ENCODE measurements around the gene RGS12. TPM values are rescaled to one million over a fixed set of nuclear protein-coding genes. Genes with fewer than 3 reads are reported as not detected.

RGS12 gene
- total and polyA plus RNA-seq, 2 of the 8 experiments (the other 6 are each of a cell fraction or from before 2014, with no cell fraction given), result 6.0 to 16.4 TPM

DNA sequence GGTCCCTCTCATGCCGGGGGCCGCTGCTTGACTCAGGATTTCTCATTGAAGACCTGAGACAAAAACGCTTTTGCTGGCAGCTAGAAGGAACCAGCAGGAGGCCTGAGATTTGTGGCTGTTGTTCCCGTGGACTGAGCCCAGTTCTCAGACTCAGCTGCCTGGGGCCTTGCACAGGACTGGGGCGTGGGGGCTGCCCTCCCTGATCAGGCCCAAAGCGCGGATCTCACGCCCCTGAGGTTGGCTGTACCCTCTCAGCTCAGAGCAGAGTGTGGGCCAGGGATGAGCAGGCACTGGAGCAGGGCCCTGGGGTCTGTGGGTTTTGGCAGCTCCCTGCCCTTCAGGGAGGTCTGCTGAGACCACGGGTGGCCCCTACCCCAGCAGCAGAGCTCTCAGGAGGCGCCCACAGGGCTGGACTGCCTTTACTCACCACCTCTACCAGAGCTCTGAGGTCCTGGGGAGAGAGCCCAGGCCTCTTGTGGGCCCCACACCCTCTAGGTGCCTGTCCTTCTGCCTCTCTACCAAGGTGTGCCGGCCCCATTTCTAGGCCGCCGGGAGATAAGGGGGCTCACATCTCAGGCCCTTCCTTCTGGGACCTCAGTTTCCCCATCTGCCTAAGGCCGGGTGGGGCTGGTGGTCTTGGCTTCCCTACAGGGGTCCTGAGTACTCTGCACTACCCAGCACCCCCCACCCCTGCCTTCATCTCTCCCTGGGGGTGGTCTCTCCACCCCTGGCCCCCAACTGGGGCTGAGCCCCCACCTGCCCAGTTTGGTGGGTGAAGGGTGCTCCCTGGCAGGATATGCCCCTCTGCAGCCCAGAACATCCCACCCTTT, 38.3 kb upstream of the RGS12 start:
- Histone ChIP-seq H2AFZ (ENCODE audit: low read length) (no peak overlapping the region), H3K18ac (ENCODE audit: extremely low read depth, low read length) (no peak overlapping the region), H4K91ac (replicated peaks; ENCODE audit: insufficient read length, low read length) (no peak overlapping the region), H3K23me2 (ENCODE audit: low read depth, low read length) (no peaks in the 10 kb centered on the region), H2BK12ac (ENCODE audit: low read depth, low read length) (no peak overlapping the region), H3K14ac (ENCODE audit: insufficient read length) (no peak overlapping the region), H3K4me1 (replicated peaks in 1 of 4; ENCODE audit: control insufficient read depth in 3 of 4, insufficient read depth in 4 of 4, low read length in 3 of 4) (peaks cover 0 to 8% (median 0%) of the 10 kb centered on the region in 4 experiments; a peak in 3 of 7 replicates), H3K56ac (replicated peaks; ENCODE audit: insufficient read length, low read depth, low read length) (no peak overlapping the region), H3K27ac (ENCODE audit: low read depth, low read length) (no peak overlapping the region), H4K5ac (ENCODE audit: insufficient read length, low read depth, low read length) (no peak overlapping the region), H4K20me1 (replicated peaks in 1 of 2; ENCODE audit: control insufficient read depth in 1 of 2, insufficient read depth in 2 of 2, low read length in 2 of 2) (peaks cover 0 to 7% of the 10 kb centered on the region in 2 experiments), H2BK20ac (ENCODE audit: low read length) (no peak overlapping the region), H3K79me1 (ENCODE audit: low read depth, low read length) (no peaks in the 10 kb centered on the region), H3K36me3 (ENCODE audit: control insufficient read depth in 2 of 4, insufficient read depth in 4 of 4, low read length in 3 of 4) (no peaks in the 10 kb centered on the region), H2AK5ac (ENCODE audit: low read depth, low read length) (no peak overlapping the region), H3K27me3 (replicated peaks in 1 of 4; ENCODE audit: control insufficient read depth in 3 of 4, extremely low read depth in 1 of 4, insufficient read depth in 3 of 4, low read length in 3 of 4) (no peaks in the 10 kb centered on the region), H2BK120ac (replicated peaks; ENCODE audit: low read depth, low read length) (no peak overlapping the region), H3K79me2 (ENCODE audit: control insufficient read depth in 1 of 2, insufficient read depth in 2 of 2, low read length in 2 of 2) (no peaks in the 10 kb centered on the region), H3K9me3 (ENCODE audit: insufficient read depth in 2 of 2, low read depth in 1 of 2, low read length in 1 of 2) (no peaks in the 10 kb centered on the region), H3K4me2 (ENCODE audit: insufficient read depth in 1 of 2, low read depth in 2 of 2, low read length in 2 of 2) (no peak overlapping the region), H3K9ac (replicated peaks in 1 of 4; ENCODE audit: extremely low read depth in 1 of 4, low read depth in 3 of 4, low read length in 3 of 4) (no peak overlapping the region), H3K23ac (ENCODE audit: insufficient read length) (no peak overlapping the region), H3K4ac (replicated peaks; ENCODE audit: insufficient read length, low read depth, low read length) (no peak overlapping the region), H4K8ac (ENCODE audit: extremely low read depth, insufficient read depth, low read length) (peak overlapping the region; percentile 57; the same call in 1 of the 2 replicates), H2BK5ac (ENCODE audit: low read depth, low read length) (no peak overlapping the region), H2BK15ac (ENCODE audit: low read length) (no peak overlapping the region), H3K4me3 (ENCODE audit: extremely low read depth in 1 of 4, insufficient read depth in 2 of 4, low read depth in 3 of 4, low read length in 4 of 4) (no peak overlapping the region)
- POLR2A ChIA-PET (ENCODE audit: partially characterized antibody), result no interaction called here
- WGBS, 2 experiments (ENCODE audit: extremely low coverage in 1 of 2, insufficient coverage in 1 of 2, insufficient read length in 1 of 2, insufficient replicate concordance in 2 of 2, low coverage in 1 of 2, low lambda C conversion rate in 2 of 2, missing lambda C conversion rate in 1 of 2), result 87% methylated on average over 13 of the region's 14 CpGs; no CpG with 5 or more reads in 1 of the 2 experiments
- no peak for FAIRE-seq
- CTCF ChIA-PET (ENCODE audit: partially characterized antibody), result interaction anchor here (0.6 to 0.9 kb wide), 3 partner anchors 16 to 245 kb away, joined by 3 read pairs; no protein-coding TSS in a partner anchor
- peak in 1 of 2 experiments; percentile 40 for DNase-seq (ENCODE audit: low read depth in 1 of 2, low spot score in 2 of 2)
- TF ChIP-seq, protein P1, sequence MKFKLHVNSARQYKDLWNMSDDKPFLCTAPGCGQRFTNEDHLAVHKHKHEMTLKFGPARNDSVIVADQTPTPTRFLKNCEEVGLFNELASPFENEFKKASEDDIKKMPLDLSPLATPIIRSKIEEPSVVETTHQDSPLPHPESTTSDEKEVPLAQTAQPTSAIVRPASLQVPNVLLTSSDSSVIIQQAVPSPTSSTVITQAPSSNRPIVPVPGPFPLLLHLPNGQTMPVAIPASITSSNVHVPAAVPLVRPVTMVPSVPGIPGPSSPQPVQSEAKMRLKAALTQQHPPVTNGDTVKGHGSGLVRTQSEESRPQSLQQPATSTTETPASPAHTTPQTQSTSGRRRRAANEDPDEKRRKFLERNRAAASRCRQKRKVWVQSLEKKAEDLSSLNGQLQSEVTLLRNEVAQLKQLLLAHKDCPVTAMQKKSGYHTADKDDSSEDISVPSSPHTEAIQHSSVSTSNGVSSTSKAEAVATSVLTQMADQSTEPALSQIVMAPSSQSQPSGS (IDR thresholded peaks at IDR 0.05; ENCODE audit: low read length), result no peak
- TF ChIP-seq POU5F1 (IDR thresholded peaks at IDR 0.05; ENCODE audit: low read depth, low read length) (no peak), CEBPB (IDR thresholded peaks at IDR 0.05; ENCODE audit: low read depth, low read length) (no peak), SAP30 (IDR thresholded peaks at IDR 0.05; ENCODE audit: insufficient read depth, insufficient replicate concordance, low read length) (no peak)

Data from H1 (cell line).